A549 (cell line): ENCODE results near the gene KRT73. TPM values are rescaled to one million over a fixed set of nuclear protein-coding genes. Genes with fewer than 3 reads are reported as not detected.

Experiments used
- ATAC-seq, 2 experiments: fragments of 200-7000 bp in 1 of 2; fragments of >200 bp in 1 of 2; cut with Nextera tagmentation in 1 of 2; cut with Tn5 transposase in 1 of 2; 3 replicates each; pipeline versions ENCODE4 v1.8.0 to v1.9.1; 2018 to 2020; ENCODE audit warnings: mild to moderate bottlenecking in 1 of 2, moderate library complexity in 1 of 2
- CTCF ChIA-PET: fragments of 300-600 bp; sonication (Branson Sonifier 250); formaldehyde crosslinking; extraction: SDS; loops from one replicate; lab custom pipeline; 2021; ENCODE audit warnings: antibody characterized with exemption, inconsistent platforms; lab: Yijun Ruan, JAX
- POLR2A ChIA-PET: fragments of 350-600 bp; formaldehyde crosslinking; extraction: SDS; loops from one replicate; lab custom pipeline; 2021; ENCODE audit warnings: antibody characterized with exemption, inconsistent platforms; lab: Yijun Ruan, JAX
- DNase-seq, 2 experiments: peaks; one replicate each; pipeline versions ENCODE4 v3.0.0 to v3.0.0-alpha.2; 2011 to 2016; ENCODE audit warnings: low read depth in 1 of 2, low spot score in 1 of 2
- FAIRE-seq: peaks from 2 replicates; lab custom pipeline; 2011; peaks lifted over from hg19 to GRCh38; lab: Jason Lieb, UNC
- H3K27ac ChIP-seq, 2 experiments: fragments of >200 bp; sonication (Bioruptor Twin); formaldehyde crosslinking; 3 replicates each; pipeline ENCODE4 v1.5.1; 2016 to 2017
- H3K4me1 ChIP-seq: fragments of >200 bp; sonication (Bioruptor Twin); formaldehyde crosslinking; 3 replicates; pipeline ENCODE4 v1.6.1; 2016
- H3K4me2 ChIP-seq: fragments of >200 bp; sonication (Bioruptor Twin); formaldehyde crosslinking; 3 replicates; pipeline ENCODE4 v1.6.1; 2016
- H3K4me3 ChIP-seq: fragments of >200 bp; sonication (Bioruptor Twin); formaldehyde crosslinking; 3 replicates; pipeline ENCODE4 v1.5.1; 2016
- H3K9me3 ChIP-seq: fragments of >200 bp; sonication (Bioruptor Twin); formaldehyde crosslinking; 3 replicates; pipeline ENCODE4 v1.6.1; 2016
- BCL3 ChIP-seq: fragments of >200 bp; sonication (Bioruptor Twin); formaldehyde crosslinking; IDR thresholded peaks from 3 replicates; pipeline ENCODE4 v1.6.1; 2016
- BHLHE40 ChIP-seq: IDR thresholded peaks from 2 replicates; pipeline ENCODE4 v1.6.1; 2012; ENCODE audit warnings: low read depth, low read length, inconsistent platforms
- CBX2 ChIP-seq: fragments of 200-600 bp; sonication (generic); IDR thresholded peaks from 2 replicates; pipeline ENCODE4 v1.6.1; 2016; ENCODE audit warnings: low read depth, mild to moderate bottlenecking, borderline replicate concordance
- CHD2 ChIP-seq: fragments of 150-350 bp; IDR thresholded peaks from 2 replicates; pipeline ENCODE4 v1.6.1; 2014; ENCODE audit warnings: low read length; ENCODE audit not compliant: partially characterized antibody
- E2F6 ChIP-seq: IDR thresholded peaks from 2 replicates; pipeline ENCODE4 v1.6.1; 2012; ENCODE audit warnings: low read depth, borderline replicate concordance
- EP300 ChIP-seq, 2 experiments: fragments of >200 bp; sonication (Bioruptor Twin); formaldehyde crosslinking; IDR thresholded peaks; 2 replicates in 1 of 2; 3 replicates in 1 of 2; pipeline ENCODE4 v1.6.1; 2016 to 2017
- FOSL2 ChIP-seq, 2 experiments: fragments of 450-650 bp in 1 of 2; fragments of >200 bp in 1 of 2; sonication (Bioruptor Twin) in 1 of 2; formaldehyde crosslinking; IDR thresholded peaks; 2 replicates each; pipeline versions ENCODE4 v1.5.0 to v1.6.1; 2016 to 2020; ENCODE audit warnings: mild to moderate bottlenecking in 1 of 2, moderate library complexity in 1 of 2
- HEYL ChIP-seq: fragments of 250-450 bp; sonication (Bioruptor Pico); IDR thresholded peaks from 2 replicates; pipeline ENCODE4 v1.8.0; 2021; ENCODE audit warnings: mild to moderate bottlenecking, moderate library complexity
- MAX ChIP-seq: IDR thresholded peaks from 2 replicates; pipeline ENCODE4 v1.6.1; 2012
- MYC ChIP-seq: IDR thresholded peaks from 2 replicates; pipeline ENCODE4 v1.6.1; 2012; ENCODE audit warnings: mild to moderate bottlenecking, inconsistent platforms, low read length, improper control_type of control experiment, borderline replicate concordance
- NFE2L2 ChIP-seq: fragments of 150-350 bp; conservative IDR thresholded peaks from 2 replicates; pipeline ENCODE4 v1.6.1; 2014; ENCODE audit warnings: low read length
- POLR2AphosphoS2 ChIP-seq: conservative IDR thresholded peaks from 2 replicates; pipeline ENCODE4 v1.6.1; 2012; ENCODE audit warnings: low read length, improper control_type of control experiment, inconsistent platforms
- RAD21 ChIP-seq, 2 experiments: fragments of >200 bp in 1 of 2; sonication (Bioruptor Twin) in 1 of 2; formaldehyde crosslinking in 1 of 2; IDR thresholded peaks in 1 of 2; conservative IDR thresholded peaks in 1 of 2; 2 replicates in 1 of 2; 3 replicates in 1 of 2; pipeline ENCODE4 v1.6.1; 2012 to 2018; ENCODE audit warnings: inconsistent platforms in 1 of 2
- RCOR1 ChIP-seq: fragments of 150-350 bp; IDR thresholded peaks from 2 replicates; pipeline ENCODE4 v1.6.1; 2014; ENCODE audit warnings: antibody characterized with exemption, low read length, low read depth
- RFX5 ChIP-seq: fragments of 450-650 bp; IDR thresholded peaks from 2 replicates; pipeline ENCODE4 v1.7.1; 2014; ENCODE audit warnings: antibody characterized with exemption, mild to moderate bottlenecking, moderate library complexity
- SREBF2 ChIP-seq: fragments of 450-650 bp; IDR thresholded peaks from 2 replicates; pipeline ENCODE4 v1.6.1; 2014; ENCODE audit warnings: mild to moderate bottlenecking, moderate library complexity
- TP53 ChIP-seq: fragments of 250-450 bp; sonication (Bioruptor Pico); IDR thresholded peaks from 2 replicates; pipeline ENCODE4 v1.5.0; 2021; ENCODE audit warnings: mild to moderate bottlenecking, moderate library complexity
- USF2 ChIP-seq: fragments of 450-650 bp; IDR thresholded peaks from 2 replicates; pipeline ENCODE4 v1.6.1; 2014; ENCODE audit warnings: antibody characterized with exemption
- ZSCAN20 ChIP-seq: fragments of 250-450 bp; sonication (Bioruptor Pico); IDR thresholded peaks from 2 replicates; pipeline ENCODE4 v1.8.0; 2022; ENCODE audit warnings: mild to moderate bottlenecking, moderate library complexity
- WGBS: methylation state at CpG from one replicate; pipeline ENCODE4 v1.1.6; 2017; ENCODE audit errors: missing lambda C conversion rate; 5-methylcytosine and 5-hydroxymethylcytosine counted together
- polyA plus RNA-seq, 4 experiments: library from polyadenylated mRNA; depleted of rRNA in 3 of 4; stranded (reverse); fragments of >200 nt; fragmentation: RNase III in 1 of 4; extraction: RNeasy Plus Mini Kit Qiagen cat#74134 plus additional on column Dnase treatment in 1 of 4; gene quantifications; 2 replicates in 3 of 4; 3 replicates in 1 of 4; pipeline ENCODE4 v1.2.3, GENCODE V29; 2011 to 2017

Gene KRT73
- polyA plus RNA-seq, 2 of the 4 experiments (the other 2 are of a cell fraction): not detected

- H3K4me1 ChIP-seq: no peaks in the 10 kb centered on the region
- TF ChIP-seq RAD21 (conservative IDR thresholded peaks at IDR 0.05 in 1 of 2, IDR thresholded peaks at IDR 0.05 in 1 of 2): no peak
- TF ChIP-seq USF2: peak; percentile 68
- H3K27ac ChIP-seq: no peak overlapping the region
- H3K9me3 ChIP-seq: no peaks in the 10 kb centered on the region
- ATAC-seq (no peak; a peak in 2 of 6 replicates), DNase-seq (peak in 1 of 2 experiments; percentile 27), FAIRE-seq (no peak)
- POLR2A ChIA-PET: no interaction called here
- H3K4me2 ChIP-seq: no peak overlapping the region
- CTCF ChIA-PET: interaction anchor here (0.6 kb wide), 1 partner anchor 93 kb away, joined by 3 read pairs; no protein-coding TSS in a partner anchor
- no peak overlapping the region for H3K4me3 ChIP-seq
These were observed 13.5 kb downstream of the KRT73 start for GRCh38 chr12:52604859-52605258.

GRCh38 chr12:52603314-52603713 lies 15.0 kb downstream of the KRT73 start:
- DNase-seq: no peak
- Histone ChIP-seq H3K9me3 (no peaks in the 10 kb centered on the region), H3K4me2 (no peak overlapping the region), H3K27ac (no peak overlapping the region), H3K4me3 (no peak overlapping the region), H3K4me1 (no peaks in the 10 kb centered on the region)
- POLR2A ChIA-PET: no interaction called here
- ATAC-seq: no peak
- CTCF ChIA-PET: no interaction called here
- TF ChIP-seq RAD21 (conservative IDR thresholded peaks at IDR 0.05 in 1 of 2, IDR thresholded peaks at IDR 0.05 in 1 of 2) (no peak), TP53 (CRISPR knock-in tag) (no peak), NFE2L2 (no peak), BCL3 (no peak), POLR2AphosphoS2 (no peak), BHLHE40 (no peak), CHD2 (no peak), MYC (no peak), MAX (no peak), E2F6 (no peak), RFX5 (no peak), SREBF2 (no peak), HEYL (CRISPR knock-in tag) (no peak), EP300 (IDR thresholded peaks at IDR 0.05) (no peak)
- no peak for FAIRE-seq
- 50% methylated on average over 2 of the region's 2 CpGs for WGBS

GRCh38 chr12:52602552-52602951 lies 15.8 kb downstream of the KRT73 start:
- CTCF ChIA-PET: interaction anchor here (0.8 to 0.9 kb wide), 3 partner anchors 19 to 263 kb away, joined by 3 read pairs; no protein-coding TSS in a partner anchor

More at GRCh38 chr12:52602552-52602951, 15.8 kb downstream of the KRT73 start:
- Histone ChIP-seq H3K27ac (no peak overlapping the region), H3K4me2 (no peak overlapping the region), H3K9me3 (no peaks in the 10 kb centered on the region), H3K4me3 (no peak overlapping the region), H3K4me1 (no peaks in the 10 kb centered on the region)
- WGBS: 85% methylated on average over 5 of the region's 5 CpGs
- no peak for TF ChIP-seq RCOR1
- no peak for TF ChIP-seq USF2
- no peak for TF ChIP-seq ZSCAN20 (CRISPR knock-in tag)
- no peak for TF ChIP-seq CBX2
- no peak for TF ChIP-seq FOSL2 (IDR thresholded peaks at IDR 0.05)
- no peak for TF ChIP-seq FOSL2 (CRISPR knock-in tag; IDR thresholded peaks at IDR 0.05)
- POLR2A ChIA-PET: no interaction called here
- ATAC-seq: no peak
- no peak for DNase-seq
- no peak for FAIRE-seq
